ENCODE results near the gene PRKD2. TPM values are rescaled to one million over a fixed set of nuclear protein-coding genes. Genes with fewer than 3 reads are reported as not detected.

The PRKD2 gene
- total RNA-seq, 1 donor from 2014 or later, result 92.9 TPM

- Mint-ChIP-seq H3K4me1 (ENCODE audit: low read depth) (peaks cover 2% of the 10 kb centered on the region), H3K4me3 (no peak overlapping the region), H3K9me3 (no peaks in the 10 kb centered on the region), H3K36me3 (ENCODE audit: low read depth) (peaks cover 6% of the 10 kb centered on the region), H3K27ac (no peak overlapping the region), H3K27me3 (ENCODE audit: insufficient read depth) (peaks cover 49% of the 10 kb centered on the region)
- no peak for DNase-seq (ENCODE audit: low spot score)
- intact Hi-C loops (cut with micrococcal nuclease), result no loop called here
These were observed 62.2 kb downstream of the PRKD2 start for GRCh38 chr19:46654621-46655152.

GRCh38 chr19:46650445-46650844 lies 66.5 kb downstream of the PRKD2 start:
- peaks cover 4% of the 10 kb centered on the region for H3K9me3 Mint-ChIP-seq
- peaks cover 46% of the 10 kb centered on the region for H3K27me3 Mint-ChIP-seq (ENCODE audit: insufficient read depth)
- H3K4me3 Mint-ChIP-seq, result no peak overlapping the region

GRCh38 chr19:46648961-46649960 lies 67.7 kb downstream of the PRKD2 start:
- Mint-ChIP-seq H3K36me3 (ENCODE audit: low read depth) (peaks cover 15% of the 10 kb centered on the region), H3K4me3 (no peak overlapping the region), H3K4me1 (ENCODE audit: low read depth) (peaks cover 9% of the 10 kb centered on the region), H3K27ac (no peak overlapping the region), H3K9me3 (peaks cover 4% of the 10 kb centered on the region), H3K27me3 (ENCODE audit: insufficient read depth) (peaks cover 52% of the 10 kb centered on the region)
- DNase-seq (ENCODE audit: low spot score), result no peak
- intact Hi-C loops (cut with micrococcal nuclease), result no loop called here

More at GRCh38 chr19:46650445-46650844, 66.5 kb downstream of the PRKD2 start:
- no peak overlapping the region for H3K27ac Mint-ChIP-seq
- H3K4me1 Mint-ChIP-seq (ENCODE audit: low read depth), result peaks cover 9% of the 10 kb centered on the region
- no peak for DNase-seq (ENCODE audit: low spot score)
- intact Hi-C loops (cut with micrococcal nuclease), result no loop called here
- peaks cover 15% of the 10 kb centered on the region for H3K36me3 Mint-ChIP-seq (ENCODE audit: low read depth)

GRCh38 chr19:46648060-46648960 lies 68.6 kb downstream of the PRKD2 start:
- DNase-seq (ENCODE audit: low spot score), result no peak
- Mint-ChIP-seq H3K4me3 (peak overlapping the region; percentile 22), H3K9me3 (peaks cover 4% of the 10 kb centered on the region), H3K4me1 (ENCODE audit: low read depth) (peaks cover 9% of the 10 kb centered on the region), H3K27ac (peak overlapping the region; percentile 40), H3K27me3 (ENCODE audit: insufficient read depth) (peaks cover 48% of the 10 kb centered on the region), H3K36me3 (ENCODE audit: low read depth) (peaks cover 14% of the 10 kb centered on the region)
- intact Hi-C loops (cut with micrococcal nuclease), result no loop called here

- no peak for DNase-seq (ENCODE audit: low spot score)
- H3K4me3 Mint-ChIP-seq, result no peak overlapping the region
- H3K27me3 Mint-ChIP-seq (ENCODE audit: insufficient read depth), result peaks cover 50% of the 10 kb centered on the region
- intact Hi-C loops (cut with micrococcal nuclease), result no loop called here
- peaks cover 14% of the 10 kb centered on the region for H3K36me3 Mint-ChIP-seq (ENCODE audit: low read depth)
- peaks cover 9% of the 10 kb centered on the region for H3K4me1 Mint-ChIP-seq (ENCODE audit: low read depth)
- H3K9me3 Mint-ChIP-seq, result peaks cover 4% of the 10 kb centered on the region
- no peak overlapping the region for H3K27ac Mint-ChIP-seq
These were observed 70.5 kb downstream of the PRKD2 start for GRCh38 chr19:46646402-46646801.

- intact Hi-C loops (cut with micrococcal nuclease), result no loop called here
- Mint-ChIP-seq H3K27me3 (ENCODE audit: insufficient read depth) (peaks cover 40% of the 10 kb centered on the region), H3K4me3 (no peak overlapping the region)
These were observed 72.2 kb downstream of the PRKD2 start for GRCh38 chr19:46644720-46645119.

GRCh38 chr19:46640656-46641055 lies 76.3 kb downstream of the PRKD2 start:
- no peak for DNase-seq (ENCODE audit: low spot score)
- Mint-ChIP-seq H3K27ac (no peak overlapping the region), H3K4me3 (peak overlapping the region; percentile 58), H3K4me1 (ENCODE audit: low read depth) (no peaks in the 10 kb centered on the region), H3K27me3 (ENCODE audit: insufficient read depth) (peaks cover 20% of the 10 kb centered on the region), H3K9me3 (no peaks in the 10 kb centered on the region), H3K36me3 (ENCODE audit: low read depth) (peaks cover 2% of the 10 kb centered on the region)
- intact Hi-C loops (cut with micrococcal nuclease), result no loop called here

More at GRCh38 chr19:46644720-46645119, 72.2 kb downstream of the PRKD2 start:
- Mint-ChIP-seq H3K4me1 (ENCODE audit: low read depth) (peaks cover 9% of the 10 kb centered on the region), H3K27ac (no peak overlapping the region), H3K36me3 (ENCODE audit: low read depth) (peaks cover 9% of the 10 kb centered on the region), H3K9me3 (peaks cover 4% of the 10 kb centered on the region)
- DNase-seq (ENCODE audit: low spot score), result no peak

- no peaks in the 10 kb centered on the region for H3K4me1 Mint-ChIP-seq (ENCODE audit: low read depth)
- H3K27me3 Mint-ChIP-seq (ENCODE audit: insufficient read depth), result peaks cover 13% of the 10 kb centered on the region
- DNase-seq (ENCODE audit: low spot score), result no peak
- no peaks in the 10 kb centered on the region for H3K9me3 Mint-ChIP-seq
- peak overlapping the region; percentile 30 for H3K27ac Mint-ChIP-seq
- intact Hi-C loops (cut with micrococcal nuclease), result no loop called here
- no peaks in the 10 kb centered on the region for H3K36me3 Mint-ChIP-seq (ENCODE audit: low read depth)
- no peak overlapping the region for H3K4me3 Mint-ChIP-seq
These were observed 77.3 kb downstream of the PRKD2 start for GRCh38 chr19:46639358-46640182.

GRCh38 chr19:46637224-46637623 lies 79.7 kb downstream of the PRKD2 start:
- peaks cover 4% of the 10 kb centered on the region for H3K36me3 Mint-ChIP-seq (ENCODE audit: low read depth)
- H3K4me1 Mint-ChIP-seq (ENCODE audit: low read depth), result peaks cover 11% of the 10 kb centered on the region
- no peak overlapping the region for H3K4me3 Mint-ChIP-seq
- DNase-seq (ENCODE audit: low spot score), result no peak
- no peak overlapping the region for H3K27ac Mint-ChIP-seq
- H3K9me3 Mint-ChIP-seq, result no peaks in the 10 kb centered on the region
- intact Hi-C loops (cut with micrococcal nuclease), result no loop called here
- H3K27me3 Mint-ChIP-seq (ENCODE audit: insufficient read depth), result peaks cover 9% of the 10 kb centered on the region

- DNase-seq (ENCODE audit: low spot score), result no peak
- H3K27ac Mint-ChIP-seq, result peak within 1 kb of the TSS; percentile 55
- H3K9me3 Mint-ChIP-seq, result no peaks in the 10 kb centered on the region
- peaks cover 11% of the 10 kb centered on the region for H3K4me1 Mint-ChIP-seq (ENCODE audit: low read depth)
- H3K27me3 Mint-ChIP-seq (ENCODE audit: insufficient read depth), result peaks cover 5% of the 10 kb centered on the region
- intact Hi-C loops (cut with micrococcal nuclease), result no loop called here
- peaks cover 4% of the 10 kb centered on the region for H3K36me3 Mint-ChIP-seq (ENCODE audit: low read depth)
- peak within 1 kb of the TSS; percentile 79 for H3K4me3 Mint-ChIP-seq
These were observed 80.8 kb downstream of the PRKD2 start, which contains the start of gene GNG8 for GRCh38 chr19:46635920-46636761. Gene GNG8 (minus strand): TSS chr19:46636202. CDS start chr19:46634682, 1,520 bp downstream.

GRCh38 chr19:46634656-46635218 lies 82.2 kb downstream of the PRKD2 start:
- peak overlapping the region; percentile 85 for H3K4me3 Mint-ChIP-seq
- no peak overlapping the region for H3K27ac Mint-ChIP-seq
- intact Hi-C loops (cut with micrococcal nuclease), result loop anchor here (1.0 kb wide), 8 partner anchors 9 to 640 kb away; partner anchors contain the start of genes DACT3, INAFM1, PRKD2 and PTGIR
- peaks cover 11% of the 10 kb centered on the region for H3K4me1 Mint-ChIP-seq (ENCODE audit: low read depth)
- peaks cover 4% of the 10 kb centered on the region for H3K36me3 Mint-ChIP-seq (ENCODE audit: low read depth)
- peaks cover 2% of the 10 kb centered on the region for H3K27me3 Mint-ChIP-seq (ENCODE audit: insufficient read depth)
- DNase-seq (ENCODE audit: low spot score), result no peak
- H3K9me3 Mint-ChIP-seq, result no peaks in the 10 kb centered on the region
